Measurements from ENCODE around the gene PAPSS2.

- TF ChIP-seq, protein P1, sequence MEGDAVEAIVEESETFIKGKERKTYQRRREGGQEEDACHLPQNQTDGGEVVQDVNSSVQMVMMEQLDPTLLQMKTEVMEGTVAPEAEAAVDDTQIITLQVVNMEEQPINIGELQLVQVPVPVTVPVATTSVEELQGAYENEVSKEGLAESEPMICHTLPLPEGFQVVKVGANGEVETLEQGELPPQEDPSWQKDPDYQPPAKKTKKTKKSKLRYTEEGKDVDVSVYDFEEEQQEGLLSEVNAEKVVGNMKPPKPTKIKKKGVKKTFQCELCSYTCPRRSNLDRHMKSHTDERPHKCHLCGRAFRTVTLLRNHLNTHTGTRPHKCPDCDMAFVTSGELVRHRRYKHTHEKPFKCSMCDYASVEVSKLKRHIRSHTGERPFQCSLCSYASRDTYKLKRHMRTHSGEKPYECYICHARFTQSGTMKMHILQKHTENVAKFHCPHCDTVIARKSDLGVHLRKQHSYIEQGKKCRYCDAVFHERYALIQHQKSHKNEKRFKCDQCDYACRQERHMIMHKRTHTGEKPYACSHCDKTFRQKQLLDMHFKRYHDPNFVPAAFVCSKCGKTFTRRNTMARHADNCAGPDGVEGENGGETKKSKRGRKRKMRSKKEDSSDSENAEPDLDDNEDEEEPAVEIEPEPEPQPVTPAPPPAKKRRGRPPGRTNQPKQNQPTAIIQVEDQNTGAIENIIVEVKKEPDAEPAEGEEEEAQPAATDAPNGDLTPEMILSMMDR (conservative IDR thresholded peaks at IDR 0.05), result no peak
- no peak for TF ChIP-seq ZFX (IDR thresholded peaks at IDR 0.05)
Measured at GRCh38 chr10:87643920-87644319, 15.8 kb upstream of the PAPSS2 start.
